ENCODE data around the gene FKBP1A.
"Not testable (repeated sequence)": the region's sequence is repeated elsewhere in the genome, so short reads cannot be mapped to it uniquely, and the experiment has no call there.

FKBP1A gene

DNA sequence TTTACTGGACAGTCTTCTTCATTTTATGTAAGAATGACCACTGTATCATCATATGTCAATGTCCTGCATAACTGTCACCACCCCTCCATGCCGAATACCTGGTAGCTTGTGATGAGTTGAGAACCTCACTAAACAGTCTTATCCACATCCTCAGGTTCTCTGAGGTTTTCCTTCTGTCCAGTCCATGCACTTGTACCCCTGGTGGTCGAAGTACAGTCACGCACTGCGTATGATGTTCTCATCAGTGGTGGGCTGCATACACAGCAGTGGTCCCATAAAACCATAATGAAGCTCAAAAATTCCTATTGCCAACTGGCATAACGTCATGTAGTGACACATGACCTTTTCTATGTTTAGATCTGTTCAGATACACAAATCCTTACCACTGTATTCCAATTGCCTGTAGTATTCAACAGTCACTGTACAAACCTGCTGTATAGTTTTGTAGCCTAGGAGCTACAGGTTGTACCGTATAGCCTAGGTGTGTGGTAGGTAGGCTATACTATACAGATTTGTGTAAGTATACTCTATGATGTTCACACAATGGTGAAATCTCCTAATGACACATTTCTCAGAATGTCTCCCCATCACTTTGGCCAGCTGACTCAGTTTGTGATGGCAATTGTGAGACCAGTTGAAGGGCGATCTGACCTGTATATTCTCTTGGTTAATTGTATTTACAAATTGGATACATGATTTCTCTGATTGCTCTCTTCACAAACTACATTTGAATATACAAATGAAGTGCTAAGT lies 32.6 kb downstream of the FKBP1A start:
- no peak for DNase-seq

DNA sequence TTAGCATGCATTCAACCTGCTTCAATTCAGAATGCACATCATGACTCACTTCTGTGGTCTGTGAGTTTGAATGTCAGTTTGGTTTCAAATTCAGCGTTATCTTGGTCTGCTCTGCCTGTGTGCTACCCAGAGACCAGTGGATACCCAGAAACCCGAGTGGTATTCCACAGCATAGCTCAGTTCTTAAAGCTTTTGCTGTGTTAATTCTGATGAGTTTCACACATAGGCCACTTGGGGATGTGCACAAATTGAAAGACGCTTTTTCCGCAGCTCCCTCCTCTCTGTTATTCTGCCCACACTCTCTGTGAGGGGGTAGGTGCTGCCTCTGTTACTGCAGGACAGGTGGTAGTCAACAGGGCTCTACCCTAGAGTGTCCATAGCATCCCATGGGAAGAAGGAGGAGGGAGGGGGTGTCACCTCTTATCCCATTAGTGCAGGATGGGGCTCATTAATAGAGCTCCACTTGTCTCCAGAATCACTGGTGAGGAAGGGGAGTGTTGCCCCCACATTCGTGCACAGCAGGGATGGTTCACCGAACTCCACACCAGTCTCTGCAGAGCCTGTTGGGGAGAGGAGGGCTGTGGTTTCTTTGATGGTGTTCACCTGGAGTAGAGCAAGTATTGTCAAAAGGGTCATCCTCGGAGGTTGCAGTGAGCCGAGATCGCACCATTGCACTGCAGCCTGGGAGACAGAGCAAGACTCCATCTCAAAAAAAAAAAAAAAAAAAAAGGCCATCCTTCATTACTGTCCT lies 34.8 kb downstream of the FKBP1A start:
- no peak for DNase-seq

GRCh38 chr20:1353956-1354355 lies 38.9 kb downstream of the FKBP1A start:
- DNase-seq, result no peak

- DNase-seq, result no peak
These were observed 46.4 kb downstream of the FKBP1A start for GRCh38 chr20:1346315-1346969.

GRCh38 chr20:1345756-1346093 lies 47.1 kb downstream of the FKBP1A start:
- DNase-seq, result no peak

GRCh38 chr20:1345030-1345755 lies 47.7 kb downstream of the FKBP1A start:
- DNase-seq, result no peak

- DNase-seq, result not testable (repeated sequence)
These were observed 49.3 kb downstream of the FKBP1A start for GRCh38 chr20:1343446-1344124.

DNA sequence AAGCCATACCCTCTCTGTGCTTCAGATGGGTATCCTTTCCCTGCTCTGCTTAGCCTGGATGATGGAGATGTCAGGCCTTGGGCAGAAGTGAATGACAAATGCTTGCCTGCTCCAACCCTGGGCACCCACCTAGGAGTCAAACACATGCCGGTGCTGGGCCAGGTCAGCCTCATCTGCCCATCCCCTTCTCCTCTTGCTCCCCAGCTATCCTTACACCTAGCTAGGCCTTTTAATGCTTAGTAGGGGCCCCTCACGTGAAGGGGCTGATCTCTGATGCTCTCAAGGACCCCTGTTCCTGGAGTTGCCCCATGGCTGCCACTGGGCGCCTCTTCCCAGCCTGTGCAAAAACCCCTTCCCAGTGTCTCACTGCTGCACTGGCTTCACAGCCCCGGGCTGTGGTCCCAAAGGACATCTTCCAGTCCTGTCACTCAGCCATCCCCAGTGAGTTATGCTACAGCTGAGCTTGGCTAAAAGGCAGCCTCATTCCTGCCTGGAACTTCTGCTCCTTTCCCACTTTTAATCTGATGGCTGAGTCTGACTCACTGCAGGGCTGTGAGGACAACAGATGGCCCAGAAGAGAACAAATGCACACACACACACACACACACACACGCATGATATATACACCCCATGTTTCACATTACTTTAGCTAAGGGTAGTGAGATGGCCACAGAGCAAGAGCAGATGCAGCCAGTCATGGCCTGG lies 51.1 kb downstream of the FKBP1A start:
- no peak for DNase-seq

- DNase-seq, result no peak
These were observed 54.1 kb downstream of the FKBP1A start for GRCh38 chr20:1338801-1339200.

DNA sequence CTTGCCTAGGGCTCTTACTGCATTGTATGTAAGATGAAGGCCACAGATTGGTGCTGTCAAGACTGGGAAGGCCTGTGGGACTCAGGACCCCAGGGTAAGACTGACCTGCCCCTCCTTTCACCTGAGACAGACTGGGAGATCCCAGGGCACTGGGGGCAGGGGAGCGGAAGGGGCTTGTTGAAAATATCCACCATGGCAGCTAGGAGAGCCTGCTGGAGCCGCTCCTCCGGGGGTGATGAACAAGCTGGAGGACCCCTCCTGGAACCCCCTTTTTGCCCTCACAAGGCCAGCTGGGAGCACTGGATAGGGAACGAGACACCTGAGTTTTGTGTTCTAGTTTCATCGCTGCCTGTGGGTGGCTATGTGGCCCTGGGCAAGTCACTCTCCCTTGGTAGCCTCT lies 54.8 kb downstream of the FKBP1A start:
- no peak for DNase-seq

DNA sequence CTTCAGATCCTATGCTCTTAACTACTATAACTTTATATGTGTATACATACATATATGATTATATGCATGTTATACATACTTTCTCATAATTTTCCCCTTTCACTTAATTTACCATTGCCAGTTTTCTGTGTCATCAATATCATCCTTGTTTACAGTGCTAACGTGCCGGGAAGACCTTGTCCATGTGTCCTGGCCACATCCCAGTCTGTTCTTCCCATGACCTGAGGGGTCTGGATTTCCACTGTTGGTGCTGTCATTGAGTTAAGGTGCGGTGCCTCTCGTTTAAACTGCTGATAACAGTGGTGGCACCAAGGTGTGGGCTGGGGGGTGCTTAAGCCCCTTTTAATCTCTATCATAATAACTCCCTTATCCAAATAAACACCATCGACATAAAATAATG lies 55.4 kb downstream of the FKBP1A start:
- DNase-seq, result no peak

GRCh38 chr20:1336699-1337367 lies 56.0 kb downstream of the FKBP1A start:
- DNase-seq, result no peak

GRCh38 chr20:1335961-1336698 lies 56.7 kb downstream of the FKBP1A start:
- DNase-seq, result no peak

GRCh38 chr20:1334761-1335160 lies 58.1 kb downstream of the FKBP1A start:
- no peak for DNase-seq

DNA sequence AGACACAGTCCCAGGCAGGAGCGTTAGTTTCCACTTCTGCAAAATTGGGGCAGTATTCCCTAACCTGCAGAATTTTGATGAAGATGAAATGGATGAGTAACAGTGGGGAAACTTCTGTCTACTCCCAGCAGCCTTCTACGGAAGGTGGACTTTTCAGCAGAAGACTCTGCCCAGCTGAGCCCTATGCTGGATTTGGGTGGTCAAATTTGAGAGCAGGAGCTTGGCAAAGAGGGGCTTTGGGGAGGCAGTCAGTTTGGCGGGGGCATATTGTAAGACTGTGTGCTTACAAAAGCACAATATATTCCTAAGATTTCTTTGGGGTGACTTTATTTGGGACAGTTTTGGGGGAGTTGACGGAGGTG lies 58.5 kb downstream of the FKBP1A start:
- DNase-seq, result no peak

- no peak for DNase-seq
These were observed 59.1 kb downstream of the FKBP1A start for GRCh38 chr20:1333462-1334369.

GRCh38 chr20:1332749-1333300 lies 60.0 kb downstream of the FKBP1A start:
- no peak for DNase-seq

DNA sequence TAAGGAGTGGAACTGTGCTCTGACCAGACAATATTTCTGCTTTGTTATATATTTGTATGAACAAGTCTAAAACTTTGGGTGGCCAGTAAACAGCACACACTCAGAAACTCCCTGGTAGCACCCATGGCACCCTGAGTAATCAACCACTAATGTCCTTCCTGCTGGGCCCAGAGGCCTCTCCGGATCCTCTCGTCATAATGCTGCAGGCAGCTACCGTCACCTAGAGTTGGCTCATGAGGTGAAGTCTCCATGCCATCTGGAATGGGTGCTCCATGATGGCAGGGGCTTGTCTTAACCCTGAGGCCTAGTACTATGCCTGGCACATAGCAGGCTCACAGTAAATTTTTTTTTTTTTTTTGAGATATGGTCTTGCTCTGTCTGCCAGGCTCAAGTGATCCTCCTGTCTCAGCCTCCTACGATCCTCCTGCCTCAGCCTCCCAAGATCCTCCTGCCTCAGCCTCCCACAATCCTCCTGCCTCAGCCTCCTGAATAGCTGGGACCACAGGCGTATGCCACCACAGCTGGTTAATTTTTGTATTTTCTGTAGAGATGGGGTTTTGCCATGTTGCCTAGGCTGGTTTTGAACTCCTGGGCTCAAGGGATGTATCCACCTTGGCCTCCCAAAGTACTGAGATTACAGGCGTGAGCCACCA lies 60.9 kb downstream of the FKBP1A start:
- no peak for DNase-seq

GRCh38 chr20:1331101-1331500 lies 61.8 kb downstream of the FKBP1A start:
- DNase-seq, result no peak
